Measurements from ENCODE around the gene PLCB4. TPM values are rescaled to one million over a fixed set of nuclear protein-coding genes. Genes with fewer than 3 reads are reported as not detected.

PLCB4 gene
- total RNA-seq, 1 experiment from 2014 or later = 10.1 TPM

DNA sequence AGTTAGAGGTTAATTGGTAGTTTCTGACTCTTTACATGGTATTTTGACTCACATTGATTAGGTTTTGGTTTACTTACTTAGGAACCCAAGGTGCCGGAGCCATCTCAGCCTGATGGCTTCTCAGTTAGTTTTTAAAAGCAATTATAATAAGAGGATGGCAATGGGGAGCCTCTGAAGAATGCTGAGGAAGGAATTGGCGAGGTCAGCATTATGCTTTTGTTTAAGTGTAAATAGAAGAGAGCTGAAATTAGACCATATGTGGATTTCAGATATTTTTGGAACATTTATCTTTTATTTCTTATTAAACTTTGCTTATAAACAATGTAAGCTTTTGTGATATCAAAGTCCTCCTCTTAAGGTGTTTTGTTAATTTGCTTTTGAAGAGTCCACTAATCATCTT is 77.8 kb downstream of the PLCB4 start:
- H2BK5ac ChIP-seq (ENCODE audit: insufficient read length, low read length) = no peak overlapping the region
- no peaks in the 10 kb centered on the region for H3K27me3 Mint-ChIP-seq (ENCODE audit: low read depth)
- no peak overlapping the region for H3K27ac ChIP-seq (ENCODE audit: insufficient read length, low read depth, low read length)
- no peak overlapping the region for H4K91ac ChIP-seq (ENCODE audit: insufficient read length, low read depth, low read length)
- H3K79me1 ChIP-seq (ENCODE audit: insufficient read depth, low read depth, low read length, poor library complexity, severe bottlenecking) = no peaks in the 10 kb centered on the region
- no peaks in the 10 kb centered on the region for H4K20me1 ChIP-seq (ENCODE audit: control insufficient read depth, insufficient read depth, insufficient read length)
- H3K9ac ChIP-seq (ENCODE audit: extremely low read depth, insufficient read length, low read length) = no peak overlapping the region
- no peaks in the 10 kb centered on the region for H3K4me1 ChIP-seq (ENCODE audit: insufficient read depth, low read length)
- no peaks in the 10 kb centered on the region for H3K27me3 ChIP-seq (ENCODE audit: insufficient read depth, low read length)
- H4K5ac ChIP-seq (ENCODE audit: insufficient read length, low read depth, low read length) = no peak overlapping the region
- no peak overlapping the region for H4K8ac ChIP-seq (replicated peaks; ENCODE audit: insufficient read length, low read depth, low read length)
- no peak overlapping the region for H3K18ac ChIP-seq (ENCODE audit: insufficient read length, low read depth, low read length)
- no peak overlapping the region for H3K14ac ChIP-seq (ENCODE audit: insufficient read depth, low read length)
- H3K4me1 Mint-ChIP-seq = peaks cover 0 to 4% of the 10 kb centered on the region in 2 experiments; a peak in 2 of 4 replicates
- no peak overlapping the region for H3T11ph ChIP-seq (ENCODE audit: low read length)
- no peak overlapping the region for H2AFZ ChIP-seq (ENCODE audit: low read length)
- H2BK20ac ChIP-seq (ENCODE audit: low read depth, low read length, poor library complexity, severe bottlenecking) = no peak overlapping the region
- H3K9me3 ChIP-seq (ENCODE audit: control insufficient read depth, low read depth, low read length) = no peaks in the 10 kb centered on the region
- H3K79me2 ChIP-seq (ENCODE audit: insufficient read depth, low read length) = no peaks in the 10 kb centered on the region
- H2BK15ac ChIP-seq (ENCODE audit: low read depth, low read length) = no peak overlapping the region
- H3K36me3 Mint-ChIP-seq (ENCODE audit: insufficient read depth in 1 of 3, low read depth in 3 of 3) = peaks cover 5 to 16% (median 13%) of the 10 kb centered on the region in 3 experiments
- H3K27ac Mint-ChIP-seq = no peak overlapping the region
- no peak overlapping the region for H3K56ac ChIP-seq (ENCODE audit: insufficient read length, low read depth, low read length)
- H3K23ac ChIP-seq (ENCODE audit: insufficient read length, low read depth, low read length) = no peak overlapping the region
- H3K4me3 Mint-ChIP-seq = no peak overlapping the region
- H3K23me2 ChIP-seq (ENCODE audit: insufficient read length, low read depth, low read length, poor library complexity, severe bottlenecking) = no peaks in the 10 kb centered on the region
- DNase-seq = no peak
- TF ChIP-seq CTCF (conservative IDR thresholded peaks at IDR 0.05) = no peak
- no peak overlapping the region for H2BK120ac ChIP-seq (ENCODE audit: low read depth, low read length, poor library complexity, severe bottlenecking)
- WGBS (ENCODE audit: extremely low coverage, insufficient read length, low lambda C conversion rate) = no CpG with 5 or more reads among the region's 2 CpGs
- H2BK12ac ChIP-seq (ENCODE audit: insufficient read length, low read depth, low read length) = no peak overlapping the region
- H3K4ac ChIP-seq (ENCODE audit: low read depth, low read length) = no peak overlapping the region
- H3K9me3 Mint-ChIP-seq = peaks cover 6 to 11% of the 10 kb centered on the region in 2 experiments
- H3K4me2 ChIP-seq (ENCODE audit: insufficient read depth, insufficient read length, low read length) = no peak overlapping the region
- no peak overlapping the region for H2AK5ac ChIP-seq (ENCODE audit: insufficient read length, low read length)
